ENCODE results near the gene NAP1L5.

NAP1L5 gene, protein sequence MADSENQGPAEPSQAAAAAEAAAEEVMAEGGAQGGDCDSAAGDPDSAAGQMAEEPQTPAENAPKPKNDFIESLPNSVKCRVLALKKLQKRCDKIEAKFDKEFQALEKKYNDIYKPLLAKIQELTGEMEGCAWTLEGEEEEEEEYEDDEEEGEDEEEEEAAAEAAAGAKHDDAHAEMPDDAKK

GRCh38 chr4:88697588-88698329, at the start of gene NAP1L5:
NAP1L5 (minus strand) TSS chr4:88697829; CDS start chr4:88697754, 75 bp downstream.
- TF ChIP-seq, protein P1, sequence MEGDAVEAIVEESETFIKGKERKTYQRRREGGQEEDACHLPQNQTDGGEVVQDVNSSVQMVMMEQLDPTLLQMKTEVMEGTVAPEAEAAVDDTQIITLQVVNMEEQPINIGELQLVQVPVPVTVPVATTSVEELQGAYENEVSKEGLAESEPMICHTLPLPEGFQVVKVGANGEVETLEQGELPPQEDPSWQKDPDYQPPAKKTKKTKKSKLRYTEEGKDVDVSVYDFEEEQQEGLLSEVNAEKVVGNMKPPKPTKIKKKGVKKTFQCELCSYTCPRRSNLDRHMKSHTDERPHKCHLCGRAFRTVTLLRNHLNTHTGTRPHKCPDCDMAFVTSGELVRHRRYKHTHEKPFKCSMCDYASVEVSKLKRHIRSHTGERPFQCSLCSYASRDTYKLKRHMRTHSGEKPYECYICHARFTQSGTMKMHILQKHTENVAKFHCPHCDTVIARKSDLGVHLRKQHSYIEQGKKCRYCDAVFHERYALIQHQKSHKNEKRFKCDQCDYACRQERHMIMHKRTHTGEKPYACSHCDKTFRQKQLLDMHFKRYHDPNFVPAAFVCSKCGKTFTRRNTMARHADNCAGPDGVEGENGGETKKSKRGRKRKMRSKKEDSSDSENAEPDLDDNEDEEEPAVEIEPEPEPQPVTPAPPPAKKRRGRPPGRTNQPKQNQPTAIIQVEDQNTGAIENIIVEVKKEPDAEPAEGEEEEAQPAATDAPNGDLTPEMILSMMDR (IDR thresholded peaks at IDR 0.05; ENCODE audit: borderline replicate concordance, insufficient read depth, low read depth, low read length), result no peak
- H3K4me3 ChIP-seq (ENCODE audit: low read depth, low read length), result peak within 1 kb of the TSS; percentile 62

- TF ChIP-seq, protein P1 (IDR thresholded peaks at IDR 0.05; ENCODE audit: borderline replicate concordance, insufficient read depth, low read depth, low read length), result no peak
- no peak overlapping the region for H3K4me3 ChIP-seq (ENCODE audit: low read depth, low read length)
Observed at GRCh38 chr4:88747351-88747750, 49.7 kb upstream of the NAP1L5 start.

DNA sequence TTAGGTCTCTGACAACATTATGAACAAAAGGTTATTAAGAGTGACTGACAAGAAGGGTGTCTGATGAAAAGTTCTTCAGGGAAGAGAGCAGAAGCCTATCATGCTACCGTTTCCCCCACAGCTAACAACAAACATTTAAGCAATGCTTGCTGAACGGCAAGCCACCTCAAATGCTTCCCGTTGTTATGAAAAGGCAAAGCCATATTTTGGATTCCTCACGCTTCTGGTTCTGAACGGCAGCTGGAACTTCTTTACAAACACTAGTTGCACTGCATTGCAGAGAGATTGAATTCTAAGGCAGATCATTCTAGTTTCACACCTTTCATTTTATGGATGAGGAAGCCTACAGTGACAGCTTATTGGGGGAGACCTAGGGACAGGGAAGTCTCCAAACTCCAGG, 48.6 kb upstream of the NAP1L5 start:
- no peak overlapping the region for H3K4me3 ChIP-seq (ENCODE audit: low read depth, low read length)
- TF ChIP-seq, protein P1 (IDR thresholded peaks at IDR 0.05; ENCODE audit: borderline replicate concordance, insufficient read depth, low read depth, low read length), result no peak

DNA sequence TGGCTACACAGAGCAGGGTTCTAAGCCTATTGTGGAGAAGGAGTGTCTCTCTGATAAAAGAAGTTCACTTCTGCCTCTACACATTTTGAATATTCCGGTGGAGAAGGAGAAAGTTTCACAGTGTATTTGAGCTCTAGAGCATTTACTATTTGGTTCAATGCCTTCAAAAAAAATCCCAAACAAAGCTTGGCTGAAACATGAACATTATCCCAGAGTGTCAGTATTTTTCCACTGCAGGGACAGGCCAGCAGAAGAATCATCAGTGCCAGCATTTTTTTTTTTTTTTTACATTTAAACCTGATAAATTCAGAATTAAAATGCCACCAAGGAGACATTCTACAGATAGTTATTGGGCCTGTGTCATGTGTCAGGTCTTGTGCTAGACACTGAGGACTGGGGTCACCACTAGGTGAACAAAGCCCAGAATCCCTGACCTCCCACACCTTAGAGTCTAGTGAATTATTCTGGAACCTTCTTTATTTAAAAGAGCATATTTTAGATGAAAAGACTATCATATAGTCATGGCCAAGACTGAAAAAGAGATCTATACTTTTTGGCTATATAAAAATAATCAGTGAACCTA, 48.0 kb upstream of the NAP1L5 start:
- H3K4me3 ChIP-seq (ENCODE audit: low read depth, low read length), result no peak overlapping the region
- TF ChIP-seq, protein P1 (IDR thresholded peaks at IDR 0.05; ENCODE audit: borderline replicate concordance, insufficient read depth, low read depth, low read length), result no peak

DNA sequence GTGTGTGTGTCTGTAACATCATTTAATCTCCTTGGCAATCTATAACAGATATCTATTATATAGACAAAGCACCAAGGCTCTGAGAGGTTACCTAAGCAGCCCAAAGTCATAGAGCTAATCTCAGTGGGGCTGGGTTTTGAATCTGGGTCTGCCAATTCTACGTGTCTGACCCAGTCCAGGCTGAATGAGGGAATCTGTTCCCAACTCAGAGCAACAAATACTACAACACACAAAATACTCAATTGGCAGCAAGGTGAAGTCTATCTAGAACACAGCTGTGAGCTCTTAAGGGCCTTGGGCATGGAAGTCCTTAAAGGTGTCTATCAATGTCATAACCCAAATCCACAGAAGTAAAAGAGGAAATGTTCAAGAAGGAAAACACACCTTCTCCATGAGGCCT, 47.5 kb upstream of the NAP1L5 start:
- no peak overlapping the region for H3K4me3 ChIP-seq (ENCODE audit: low read depth, low read length)
- TF ChIP-seq, protein P1 (IDR thresholded peaks at IDR 0.05; ENCODE audit: borderline replicate concordance, insufficient read depth, low read depth, low read length), result no peak

DNA sequence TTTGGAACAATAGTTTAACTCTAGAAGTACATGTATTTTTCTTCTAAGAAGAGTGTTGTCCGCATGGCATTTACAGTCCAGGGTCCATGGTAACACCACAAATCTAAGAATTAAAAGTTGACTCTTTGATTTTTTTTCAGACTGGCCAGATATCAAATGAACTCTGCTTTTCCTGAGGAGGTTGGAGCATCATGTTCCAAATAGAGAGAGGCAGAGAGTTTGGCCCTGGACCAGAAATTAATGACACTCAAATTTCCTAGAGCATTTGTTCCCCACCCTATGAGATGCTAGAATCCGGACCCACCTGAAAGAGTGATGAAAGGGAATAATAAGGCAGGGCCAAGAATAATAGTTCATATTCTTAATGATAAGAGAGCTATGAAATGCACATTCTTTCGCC, 47.0 kb upstream of the NAP1L5 start:
- TF ChIP-seq, protein P1 (IDR thresholded peaks at IDR 0.05; ENCODE audit: borderline replicate concordance, insufficient read depth, low read depth, low read length), result no peak
- H3K4me3 ChIP-seq (ENCODE audit: low read depth, low read length), result no peak overlapping the region
